ENCODE data around the gene MYO3A. TPM values are rescaled to one million over a fixed set of nuclear protein-coding genes. Genes with fewer than 3 reads are reported as not detected.
A peak's percentile ranks its signal among the peaks of the same experiment; 100 is the strongest.

Gene MYO3A
- total and polyA plus RNA-seq, 2 experiments from 2014 or later: 3.0 to 10.7 TPM

DNA sequence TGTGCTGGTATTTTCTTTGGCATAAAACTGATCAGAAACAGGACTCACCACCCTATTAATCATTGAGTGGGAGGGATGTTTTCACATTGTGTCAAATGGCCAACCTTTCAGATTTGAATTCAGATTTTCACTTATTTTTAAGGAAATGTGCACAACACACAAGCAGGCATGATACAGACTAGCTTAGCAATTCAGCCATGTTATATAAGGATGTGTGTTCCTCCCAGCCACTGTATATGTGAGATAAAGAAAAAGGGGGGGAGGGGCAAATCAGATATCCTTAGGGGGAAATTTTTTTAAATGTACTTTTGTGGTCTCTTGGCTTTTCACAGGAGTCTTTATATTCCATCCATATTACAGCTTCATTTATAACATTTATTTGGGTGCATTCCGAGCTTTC lies 285.6 kb downstream of the MYO3A start:
- Histone ChIP-seq H3F3A (replicated peaks; ENCODE audit: low read depth) (peaks cover 12% of the 10 kb centered on the region; the same call in 1 of the 2 replicates), H3K4me2 (peak overlapping the region; percentile 91), H3K9me2 (ENCODE audit: insufficient read depth) (no peaks in the 10 kb centered on the region), H3K27me3 (ENCODE audit: insufficient read depth) (peaks cover 77% of the 10 kb centered on the region), H3K4me3 (peak overlapping the region; percentile 32; the same call in 1 of the 2 replicates), H3K27ac (ENCODE audit: low read depth) (no peak overlapping the region), H3K79me2 (replicated peaks; ENCODE audit: insufficient read depth) (no peaks in the 10 kb centered on the region), H3K36me3 (ENCODE audit: insufficient read depth) (no peaks in the 10 kb centered on the region), H3K4me1 (ENCODE audit: insufficient read depth) (peaks cover 47% of the 10 kb centered on the region), H2AFZ (no peak overlapping the region), H4K20me1 (replicated peaks; ENCODE audit: insufficient read depth) (no peaks in the 10 kb centered on the region)
- peaks cover 63% of the 10 kb centered on the region for H3K27me3 Mint-ChIP-seq (ENCODE audit: insufficient read depth, low read depth, poor library complexity)
- DNase-seq (ENCODE audit: low spot score) (no peak), ATAC-seq (no peak)
- H3K9me3 Mint-ChIP-seq: no peaks in the 10 kb centered on the region; the same call in 2 of the 3 replicates
- peaks cover 45% of the 10 kb centered on the region for H3K4me1 Mint-ChIP-seq
- no peak overlapping the region for H3K27ac Mint-ChIP-seq
- no peak overlapping the region for H3K4me3 Mint-ChIP-seq
- TF ChIP-seq ZNF331 (CRISPR knock-in tag; IDR thresholded peaks at IDR 0.05; ENCODE audit: low read depth) (no peak), POLR2AphosphoS5 (IDR thresholded peaks at IDR 0.05; ENCODE audit: low read depth) (no peak), JUNB (IDR thresholded peaks at IDR 0.05; ENCODE audit: unreplicated experiment) (no peak), STAT1 (IDR thresholded peaks at IDR 0.05; ENCODE audit: unreplicated experiment) (no peak), CREB1 (CRISPR knock-in tag; IDR thresholded peaks at IDR 0.05; ENCODE audit: low read depth) (no peak), ZNF114 (CRISPR knock-in tag; IDR thresholded peaks at IDR 0.05) (no peak), EZH2phosphoT487 (IDR thresholded peaks at IDR 0.05; ENCODE audit: unreplicated experiment) (no peak), NANOG (IDR thresholded peaks at IDR 0.05; ENCODE audit: borderline replicate concordance) (no peak), EZH2 (IDR thresholded peaks at IDR 0.05; ENCODE audit: low read depth, unreplicated experiment) (no peak)
- TF ChIP-seq, protein P1, sequence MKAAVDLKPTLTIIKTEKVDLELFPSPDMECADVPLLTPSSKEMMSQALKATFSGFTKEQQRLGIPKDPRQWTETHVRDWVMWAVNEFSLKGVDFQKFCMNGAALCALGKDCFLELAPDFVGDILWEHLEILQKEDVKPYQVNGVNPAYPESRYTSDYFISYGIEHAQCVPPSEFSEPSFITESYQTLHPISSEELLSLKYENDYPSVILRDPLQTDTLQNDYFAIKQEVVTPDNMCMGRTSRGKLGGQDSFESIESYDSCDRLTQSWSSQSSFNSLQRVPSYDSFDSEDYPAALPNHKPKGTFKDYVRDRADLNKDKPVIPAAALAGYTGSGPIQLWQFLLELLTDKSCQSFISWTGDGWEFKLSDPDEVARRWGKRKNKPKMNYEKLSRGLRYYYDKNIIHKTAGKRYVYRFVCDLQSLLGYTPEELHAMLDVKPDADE (IDR thresholded peaks at IDR 0.05): no peak
- TF ChIP-seq, protein P2, sequence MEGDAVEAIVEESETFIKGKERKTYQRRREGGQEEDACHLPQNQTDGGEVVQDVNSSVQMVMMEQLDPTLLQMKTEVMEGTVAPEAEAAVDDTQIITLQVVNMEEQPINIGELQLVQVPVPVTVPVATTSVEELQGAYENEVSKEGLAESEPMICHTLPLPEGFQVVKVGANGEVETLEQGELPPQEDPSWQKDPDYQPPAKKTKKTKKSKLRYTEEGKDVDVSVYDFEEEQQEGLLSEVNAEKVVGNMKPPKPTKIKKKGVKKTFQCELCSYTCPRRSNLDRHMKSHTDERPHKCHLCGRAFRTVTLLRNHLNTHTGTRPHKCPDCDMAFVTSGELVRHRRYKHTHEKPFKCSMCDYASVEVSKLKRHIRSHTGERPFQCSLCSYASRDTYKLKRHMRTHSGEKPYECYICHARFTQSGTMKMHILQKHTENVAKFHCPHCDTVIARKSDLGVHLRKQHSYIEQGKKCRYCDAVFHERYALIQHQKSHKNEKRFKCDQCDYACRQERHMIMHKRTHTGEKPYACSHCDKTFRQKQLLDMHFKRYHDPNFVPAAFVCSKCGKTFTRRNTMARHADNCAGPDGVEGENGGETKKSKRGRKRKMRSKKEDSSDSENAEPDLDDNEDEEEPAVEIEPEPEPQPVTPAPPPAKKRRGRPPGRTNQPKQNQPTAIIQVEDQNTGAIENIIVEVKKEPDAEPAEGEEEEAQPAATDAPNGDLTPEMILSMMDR (conservative IDR thresholded peaks at IDR 0.05; ENCODE audit: low read depth in 2 of 2): no peak
- TF ChIP-seq, protein P3, sequence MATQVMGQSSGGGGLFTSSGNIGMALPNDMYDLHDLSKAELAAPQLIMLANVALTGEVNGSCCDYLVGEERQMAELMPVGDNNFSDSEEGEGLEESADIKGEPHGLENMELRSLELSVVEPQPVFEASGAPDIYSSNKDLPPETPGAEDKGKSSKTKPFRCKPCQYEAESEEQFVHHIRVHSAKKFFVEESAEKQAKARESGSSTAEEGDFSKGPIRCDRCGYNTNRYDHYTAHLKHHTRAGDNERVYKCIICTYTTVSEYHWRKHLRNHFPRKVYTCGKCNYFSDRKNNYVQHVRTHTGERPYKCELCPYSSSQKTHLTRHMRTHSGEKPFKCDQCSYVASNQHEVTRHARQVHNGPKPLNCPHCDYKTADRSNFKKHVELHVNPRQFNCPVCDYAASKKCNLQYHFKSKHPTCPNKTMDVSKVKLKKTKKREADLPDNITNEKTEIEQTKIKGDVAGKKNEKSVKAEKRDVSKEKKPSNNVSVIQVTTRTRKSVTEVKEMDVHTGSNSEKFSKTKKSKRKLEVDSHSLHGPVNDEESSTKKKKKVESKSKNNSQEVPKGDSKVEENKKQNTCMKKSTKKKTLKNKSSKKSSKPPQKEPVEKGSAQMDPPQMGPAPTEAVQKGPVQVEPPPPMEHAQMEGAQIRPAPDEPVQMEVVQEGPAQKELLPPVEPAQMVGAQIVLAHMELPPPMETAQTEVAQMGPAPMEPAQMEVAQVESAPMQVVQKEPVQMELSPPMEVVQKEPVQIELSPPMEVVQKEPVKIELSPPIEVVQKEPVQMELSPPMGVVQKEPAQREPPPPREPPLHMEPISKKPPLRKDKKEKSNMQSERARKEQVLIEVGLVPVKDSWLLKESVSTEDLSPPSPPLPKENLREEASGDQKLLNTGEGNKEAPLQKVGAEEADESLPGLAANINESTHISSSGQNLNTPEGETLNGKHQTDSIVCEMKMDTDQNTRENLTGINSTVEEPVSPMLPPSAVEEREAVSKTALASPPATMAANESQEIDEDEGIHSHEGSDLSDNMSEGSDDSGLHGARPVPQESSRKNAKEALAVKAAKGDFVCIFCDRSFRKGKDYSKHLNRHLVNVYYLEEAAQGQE (IDR thresholded peaks at IDR 0.05; ENCODE audit: unreplicated experiment): no peak
- TF ChIP-seq, protein P4, sequence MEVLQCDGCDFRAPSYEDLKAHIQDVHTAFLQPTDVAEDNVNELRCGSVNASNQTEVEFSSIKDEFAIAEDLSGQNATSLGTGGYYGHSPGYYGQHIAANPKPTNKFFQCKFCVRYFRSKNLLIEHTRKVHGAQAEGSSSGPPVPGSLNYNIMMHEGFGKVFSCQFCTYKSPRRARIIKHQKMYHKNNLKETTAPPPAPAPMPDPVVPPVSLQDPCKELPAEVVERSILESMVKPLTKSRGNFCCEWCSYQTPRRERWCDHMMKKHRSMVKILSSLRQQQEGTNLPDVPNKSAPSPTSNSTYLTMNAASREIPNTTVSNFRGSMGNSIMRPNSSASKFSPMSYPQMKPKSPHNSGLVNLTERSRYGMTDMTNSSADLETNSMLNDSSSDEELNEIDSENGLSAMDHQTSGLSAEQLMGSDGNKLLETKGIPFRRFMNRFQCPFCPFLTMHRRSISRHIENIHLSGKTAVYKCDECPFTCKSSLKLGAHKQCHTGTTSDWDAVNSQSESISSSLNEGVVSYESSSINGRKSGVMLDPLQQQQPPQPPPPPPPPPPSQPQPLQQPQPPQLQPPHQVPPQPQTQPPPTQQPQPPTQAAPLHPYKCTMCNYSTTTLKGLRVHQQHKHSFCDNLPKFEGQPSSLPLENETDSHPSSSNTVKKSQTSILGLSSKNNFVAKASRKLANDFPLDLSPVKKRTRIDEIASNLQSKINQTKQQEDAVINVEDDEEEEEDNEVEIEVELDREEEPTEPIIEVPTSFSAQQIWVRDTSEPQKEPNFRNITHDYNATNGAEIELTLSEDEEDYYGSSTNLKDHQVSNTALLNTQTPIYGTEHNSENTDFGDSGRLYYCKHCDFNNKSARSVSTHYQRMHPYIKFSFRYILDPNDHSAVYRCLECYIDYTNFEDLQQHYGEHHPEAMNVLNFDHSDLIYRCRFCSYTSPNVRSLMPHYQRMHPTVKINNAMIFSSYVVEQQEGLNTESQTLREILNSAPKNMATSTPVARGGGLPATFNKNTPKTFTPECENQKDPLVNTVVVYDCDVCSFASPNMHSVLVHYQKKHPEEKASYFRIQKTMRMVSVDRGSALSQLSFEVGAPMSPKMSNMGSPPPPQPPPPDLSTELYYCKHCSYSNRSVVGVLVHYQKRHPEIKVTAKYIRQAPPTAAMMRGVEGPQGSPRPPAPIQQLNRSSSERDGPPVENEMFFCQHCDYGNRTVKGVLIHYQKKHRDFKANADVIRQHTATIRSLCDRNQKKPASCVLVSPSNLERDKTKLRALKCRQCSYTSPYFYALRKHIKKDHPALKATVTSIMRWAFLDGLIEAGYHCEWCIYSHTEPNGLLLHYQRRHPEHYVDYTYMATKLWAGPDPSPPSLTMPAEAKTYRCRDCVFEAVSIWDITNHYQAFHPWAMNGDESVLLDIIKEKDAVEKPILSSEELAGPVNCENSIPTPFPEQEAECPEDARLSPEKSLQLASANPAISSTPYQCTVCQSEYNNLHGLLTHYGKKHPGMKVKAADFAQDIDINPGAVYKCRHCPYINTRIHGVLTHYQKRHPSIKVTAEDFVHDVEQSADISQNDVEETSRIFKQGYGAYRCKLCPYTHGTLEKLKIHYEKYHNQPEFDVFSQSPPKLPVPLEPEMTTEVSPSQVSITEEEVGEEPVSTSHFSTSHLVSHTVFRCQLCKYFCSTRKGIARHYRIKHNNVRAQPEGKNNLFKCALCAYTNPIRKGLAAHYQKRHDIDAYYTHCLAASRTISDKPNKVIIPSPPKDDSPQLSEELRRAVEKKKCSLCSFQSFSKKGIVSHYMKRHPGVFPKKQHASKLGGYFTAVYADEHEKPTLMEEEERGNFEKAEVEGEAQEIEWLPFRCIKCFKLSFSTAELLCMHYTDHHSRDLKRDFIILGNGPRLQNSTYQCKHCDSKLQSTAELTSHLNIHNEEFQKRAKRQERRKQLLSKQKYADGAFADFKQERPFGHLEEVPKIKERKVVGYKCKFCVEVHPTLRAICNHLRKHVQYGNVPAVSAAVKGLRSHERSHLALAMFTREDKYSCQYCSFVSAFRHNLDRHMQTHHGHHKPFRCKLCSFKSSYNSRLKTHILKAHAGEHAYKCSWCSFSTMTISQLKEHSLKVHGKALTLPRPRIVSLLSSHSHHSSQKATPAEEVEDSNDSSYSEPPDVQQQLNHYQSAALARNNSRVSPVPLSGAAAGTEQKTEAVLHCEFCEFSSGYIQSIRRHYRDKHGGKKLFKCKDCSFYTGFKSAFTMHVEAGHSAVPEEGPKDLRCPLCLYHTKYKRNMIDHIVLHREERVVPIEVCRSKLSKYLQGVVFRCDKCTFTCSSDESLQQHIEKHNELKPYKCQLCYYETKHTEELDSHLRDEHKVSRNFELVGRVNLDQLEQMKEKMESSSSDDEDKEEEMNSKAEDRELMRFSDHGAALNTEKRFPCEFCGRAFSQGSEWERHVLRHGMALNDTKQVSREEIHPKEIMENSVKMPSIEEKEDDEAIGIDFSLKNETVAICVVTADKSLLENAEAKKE (CRISPR knock-in tag; IDR thresholded peaks at IDR 0.05): no peak
- no peaks in the 10 kb centered on the region; the same call in 2 of the 3 replicates for H3K36me3 Mint-ChIP-seq (ENCODE audit: low read depth)
